Smooth muscle cell (in vitro differentiated cells): ENCODE measurements around the gene TRAM2. TPM values are rescaled to one million over a fixed set of nuclear protein-coding genes. Genes with fewer than 3 reads are reported as not detected.

ENCODE experiments used
- DNase-seq: peaks from one replicate; lab custom pipeline; 2025; ENCODE audit not compliant: unreplicated experiment; lab: John Stamatoyannopoulos, UW
- H2AFZ ChIP-seq: fragments of 200-600 bp; sonication (generic); 2 replicates; pipeline ENCODE4 v1.6.0; 2016; ENCODE audit warnings: antibody characterized with exemption, low read depth, mild to moderate bottlenecking
- H3F3A ChIP-seq: fragments of 200-600 bp; sonication (generic); 2 replicates; pipeline ENCODE4 v1.6.0; 2017; ENCODE audit warnings: antibody characterized with exemption, low read depth
- H3K27ac ChIP-seq: fragments of 200-600 bp; sonication (generic); 2 replicates; pipeline ENCODE4 v1.5.1; 2016; ENCODE audit warnings: low read depth, mild to moderate bottlenecking
- H3K27me3 ChIP-seq: fragments of 200-600 bp; sonication (generic); 2 replicates; pipeline ENCODE4 v1.6.1; 2016; ENCODE audit warnings: low read depth, mild to moderate bottlenecking
- H3K36me3 ChIP-seq: fragments of 200-600 bp; sonication (generic); 2 replicates; pipeline ENCODE4 v1.5.1; 2016; ENCODE audit warnings: low read depth
- H3K4me1 ChIP-seq: fragments of 200-600 bp; sonication (generic); 2 replicates; pipeline ENCODE4 v1.5.1; 2016; ENCODE audit warnings: low read depth
- H3K4me2 ChIP-seq: fragments of 200-600 bp; sonication (generic); 2 replicates; pipeline ENCODE4 v1.6.0; 2016; ENCODE audit warnings: mild to moderate bottlenecking
- H3K4me3 ChIP-seq: fragments of 200-600 bp; sonication (generic); 2 replicates; pipeline ENCODE4 v1.5.1; 2016; ENCODE audit warnings: mild to moderate bottlenecking
- H3K79me2 ChIP-seq: fragments of 200-600 bp; sonication (generic); 2 replicates; pipeline ENCODE4 v1.6.0; 2016; ENCODE audit warnings: low read depth, mild to moderate bottlenecking
- H3K9ac ChIP-seq: fragments of 200-600 bp; sonication (generic); 2 replicates; pipeline ENCODE4 v1.6.0; 2016; ENCODE audit warnings: low read depth
- H3K9me3 ChIP-seq: fragments of 200-600 bp; sonication (generic); replicated peaks from 2 replicates; pipeline ENCODE4 v1.5.1; 2016; ENCODE audit warnings: low read depth
- H4K20me1 ChIP-seq: fragments of 200-600 bp; sonication (generic); 2 replicates; pipeline ENCODE4 v1.6.0; 2016; ENCODE audit warnings: low read depth
- WGBS: methylation state at CpG from one replicate; pipeline ENCODE4 v1.1.7; 2016; ENCODE audit warnings: low lambda C conversion rate; 5-methylcytosine and 5-hydroxymethylcytosine counted together
- polyA plus RNA-seq: library from polyadenylated mRNA; unstranded; fragments of >200 nt; fragmentation: Nextera tagmentation; extraction: Ambion mirVana; gene quantifications from 2 replicates; pipeline ENCODE4 v1.2.1, GENCODE V29; 2016
- total RNA-seq: library from RNA; depleted of rRNA; stranded (reverse); fragments of >200 nt; gene quantifications from 2 replicates; pipeline ENCODE4 v1.2.3, GENCODE V29; 2014
- TF ChIP-seq, protein P1 (sequence below): fragments of 200-600 bp; sonication (generic); IDR thresholded peaks from 2 replicates; pipeline ENCODE4 v1.5.1; 2017; ENCODE audit warnings: borderline replicate concordance, mild to moderate bottlenecking, antibody characterized with exemption; ENCODE audit not compliant: insufficient read depth, poor library complexity, severe bottlenecking

Gene TRAM2
- total and polyA plus RNA-seq, 2 experiments from 2014 or later: 18.2 to 35.6 TPM

DNA sequence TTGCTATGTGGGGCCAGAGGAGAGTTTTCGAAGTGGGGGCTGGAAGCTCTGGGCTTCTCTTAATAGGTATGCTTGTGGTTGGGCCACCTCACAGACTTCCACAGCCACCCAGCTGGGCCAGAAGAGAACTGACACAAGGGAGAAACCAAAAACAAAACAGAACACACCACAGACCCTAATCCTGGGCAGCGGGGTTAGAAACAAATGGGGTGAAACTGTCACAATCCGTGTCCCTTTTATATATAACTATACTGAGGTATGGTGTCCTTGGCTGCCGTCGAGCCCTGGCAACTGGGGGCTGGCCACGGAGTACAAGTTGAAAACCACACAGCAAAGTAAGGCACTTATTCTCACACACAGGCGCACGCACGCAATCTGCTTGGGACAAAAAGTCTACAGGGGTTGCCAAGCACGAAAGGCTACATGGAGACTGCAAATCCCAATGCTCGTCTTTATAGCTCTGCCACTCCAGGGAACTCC, 78.3 kb downstream of the TRAM2 start:
- Histone ChIP-seq H2AFZ (no peak overlapping the region), H3K9me3 (no peaks in the 10 kb centered on the region), H3K4me2 (no peak overlapping the region), H4K20me1 (no peaks in the 10 kb centered on the region), H3K9ac (no peak overlapping the region), H3K79me2 (no peaks in the 10 kb centered on the region), H3K27ac (no peak overlapping the region), H3K36me3 (no peaks in the 10 kb centered on the region), H3K4me3 (no peak overlapping the region), H3K27me3 (no peaks in the 10 kb centered on the region), H3K4me1 (peaks cover 10% of the 10 kb centered on the region), H3F3A (no peaks in the 10 kb centered on the region)
- TF ChIP-seq, protein P1, sequence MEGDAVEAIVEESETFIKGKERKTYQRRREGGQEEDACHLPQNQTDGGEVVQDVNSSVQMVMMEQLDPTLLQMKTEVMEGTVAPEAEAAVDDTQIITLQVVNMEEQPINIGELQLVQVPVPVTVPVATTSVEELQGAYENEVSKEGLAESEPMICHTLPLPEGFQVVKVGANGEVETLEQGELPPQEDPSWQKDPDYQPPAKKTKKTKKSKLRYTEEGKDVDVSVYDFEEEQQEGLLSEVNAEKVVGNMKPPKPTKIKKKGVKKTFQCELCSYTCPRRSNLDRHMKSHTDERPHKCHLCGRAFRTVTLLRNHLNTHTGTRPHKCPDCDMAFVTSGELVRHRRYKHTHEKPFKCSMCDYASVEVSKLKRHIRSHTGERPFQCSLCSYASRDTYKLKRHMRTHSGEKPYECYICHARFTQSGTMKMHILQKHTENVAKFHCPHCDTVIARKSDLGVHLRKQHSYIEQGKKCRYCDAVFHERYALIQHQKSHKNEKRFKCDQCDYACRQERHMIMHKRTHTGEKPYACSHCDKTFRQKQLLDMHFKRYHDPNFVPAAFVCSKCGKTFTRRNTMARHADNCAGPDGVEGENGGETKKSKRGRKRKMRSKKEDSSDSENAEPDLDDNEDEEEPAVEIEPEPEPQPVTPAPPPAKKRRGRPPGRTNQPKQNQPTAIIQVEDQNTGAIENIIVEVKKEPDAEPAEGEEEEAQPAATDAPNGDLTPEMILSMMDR: no peak
- 85% methylated on average over 11 of the region's 11 CpGs for WGBS
- DNase-seq: no peak

DNA sequence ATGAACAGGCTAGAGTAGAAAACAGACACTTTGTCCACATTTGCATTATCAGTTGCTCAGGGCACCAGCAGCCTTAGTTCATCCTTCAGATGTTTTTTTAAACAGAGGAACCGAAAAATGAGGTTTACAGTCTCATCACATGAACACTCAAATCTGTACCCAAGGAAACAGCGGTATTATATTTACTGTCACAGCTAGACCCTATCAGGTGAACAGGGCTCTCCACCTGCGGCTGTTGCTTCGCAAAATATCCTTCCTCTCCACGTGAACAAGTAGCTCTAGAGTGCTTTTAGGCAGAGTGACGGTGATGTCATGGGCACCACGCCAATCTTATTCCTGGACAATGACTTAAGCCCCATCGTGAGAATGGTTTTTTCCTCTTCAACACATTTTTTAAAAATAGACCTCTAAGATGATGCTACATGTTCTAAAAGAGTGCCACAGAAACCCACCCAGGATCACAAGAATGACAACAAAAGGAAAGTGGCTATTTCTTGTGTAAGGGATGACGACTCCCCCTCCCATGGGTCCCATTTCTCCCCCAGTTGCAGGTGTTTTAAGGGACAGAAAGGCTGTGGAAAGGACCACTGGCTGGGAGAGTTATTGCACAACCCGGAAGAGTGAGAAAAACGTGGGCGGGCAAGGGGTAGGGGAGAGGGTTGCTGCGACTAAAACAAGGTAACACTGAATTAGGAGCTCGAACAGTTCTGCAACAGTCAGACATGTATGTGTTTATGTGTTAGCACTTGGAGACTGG, 79.0 kb downstream of the TRAM2 start:
- Histone ChIP-seq H2AFZ (no peak overlapping the region), H3K36me3 (no peaks in the 10 kb centered on the region), H3F3A (no peaks in the 10 kb centered on the region), H3K27me3 (no peaks in the 10 kb centered on the region), H3K27ac (no peak overlapping the region), H3K9me3 (no peaks in the 10 kb centered on the region), H3K4me2 (no peak overlapping the region), H3K9ac (no peak overlapping the region), H4K20me1 (no peaks in the 10 kb centered on the region), H3K4me3 (no peak overlapping the region), H3K4me1 (peaks cover 7% of the 10 kb centered on the region), H3K79me2 (no peaks in the 10 kb centered on the region)
- 86% methylated on average over 11 of the region's 14 CpGs for WGBS
- TF ChIP-seq, protein P1: no peak
- no peak for DNase-seq

- Histone ChIP-seq H3K79me2 (no peaks in the 10 kb centered on the region), H3F3A (no peaks in the 10 kb centered on the region), H3K27ac (no peak overlapping the region), H3K4me1 (peaks cover 7% of the 10 kb centered on the region), H3K27me3 (no peaks in the 10 kb centered on the region), H3K9me3 (no peaks in the 10 kb centered on the region), H2AFZ (no peak overlapping the region), H3K4me3 (no peak overlapping the region), H3K4me2 (no peak overlapping the region), H3K36me3 (no peaks in the 10 kb centered on the region), H4K20me1 (no peaks in the 10 kb centered on the region), H3K9ac (no peak overlapping the region)
- TF ChIP-seq, protein P1: no peak
- WGBS: 93% methylated on average over 2 of the region's 2 CpGs
- no peak for DNase-seq
These were observed 80.2 kb downstream of the TRAM2 start for GRCh38 chr6:52496631-52497030.

GRCh38 chr6:52495922-52496321, 80.9 kb downstream of the TRAM2 start:
- H4K20me1 ChIP-seq: no peaks in the 10 kb centered on the region
- no peak overlapping the region for H3K4me2 ChIP-seq
- no peak overlapping the region for H3K9ac ChIP-seq
- H3K79me2 ChIP-seq: no peaks in the 10 kb centered on the region
- H3K36me3 ChIP-seq: no peaks in the 10 kb centered on the region
- H3F3A ChIP-seq: no peaks in the 10 kb centered on the region
- H3K4me1 ChIP-seq: peaks cover 7% of the 10 kb centered on the region
- no peaks in the 10 kb centered on the region for H3K9me3 ChIP-seq
- 85% methylated on average over 3 of the region's 3 CpGs for WGBS
- DNase-seq: no peak
- no peak overlapping the region for H3K4me3 ChIP-seq
- H3K27me3 ChIP-seq: no peaks in the 10 kb centered on the region
- TF ChIP-seq, protein P1: no peak
- no peak overlapping the region for H3K27ac ChIP-seq
- no peak overlapping the region for H2AFZ ChIP-seq
